Sigmoid colon (tissue), 7 donors: Measurements from ENCODE around the gene TMEM243. TPM values are rescaled to one million over a fixed set of nuclear protein-coding genes. Genes with fewer than 3 reads are reported as not detected.
"Not testable (repeated sequence)": the region's sequence is repeated elsewhere in the genome, so short reads cannot be mapped to it uniquely, and the experiment has no call there.

ENCODE experiments used
- DNase-seq: peaks from one replicate; pipeline ENCODE4 v3.0.0-alpha.2; 2019
- H3K27ac ChIP-seq, 4 donors: fragments of 200-600 bp; sonication (generic); one replicate each; pipeline ENCODE4 v1.5.1; 2016 to 2019; ENCODE audit warnings: mild to moderate bottlenecking in 1 of 4
- H3K27me3 ChIP-seq, 3 donors: fragments of 200-600 bp; sonication (generic); one replicate each; pipeline ENCODE4 v1.5.1; 2019; ENCODE audit warnings: mild to moderate bottlenecking in 1 of 3
- H3K36me3 ChIP-seq, 4 donors: fragments of 200-600 bp; sonication (generic); one replicate each; pipeline ENCODE4 v1.5.1; 2016 to 2019
- H3K4me1 ChIP-seq, 4 donors: fragments of 200-600 bp; sonication (generic); one replicate each; pipeline ENCODE4 v1.5.1; 2017 to 2019
- H3K4me3 ChIP-seq, 4 donors: fragments of 200-600 bp; sonication (generic); one replicate each; pipeline ENCODE4 v1.5.1; 2017 to 2019; ENCODE audit warnings: mild to moderate bottlenecking in 2 of 4, moderate library complexity in 1 of 4
- H3K9me3 ChIP-seq, 4 donors: fragments of 200-600 bp in 3 of 4; sonication (generic) in 3 of 4; one replicate each; pipeline versions ENCODE4 v1.5.1 to v1.6.1; 2013 to 2019
- EP300 ChIP-seq, 4 donors: sonication (generic); formaldehyde crosslinking; IDR thresholded peaks; one replicate each; pipeline ENCODE4 v1.6.1; 2017; ENCODE audit warnings: antibody characterized with exemption in 4 of 4
- POLR2A ChIP-seq, 2 donors: fragments of 450-650 bp; IDR thresholded peaks; one replicate each; pipeline ENCODE4 v1.6.1; 2016; ENCODE audit warnings: antibody characterized with exemption in 2 of 2, mild to moderate bottlenecking in 2 of 2, moderate library complexity in 2 of 2
- POLR2AphosphoS5 ChIP-seq, 4 donors: sonication (generic); formaldehyde crosslinking; IDR thresholded peaks; one replicate each; pipeline ENCODE4 v1.6.1; 2017; ENCODE audit warnings: antibody characterized with exemption in 4 of 4
- WGBS, 2 donors: extraction: QIAGEN DNeasy Blood & Tissue Kit; methylation state at CpG; one replicate each; pipeline ENCODE4 v1.1.7; 2013; 5-methylcytosine and 5-hydroxymethylcytosine counted together
- intact Hi-C: fragments of 100-400 bp; cut with DNase I; formaldehyde crosslinking; loops from one replicate; pipeline ENCODE4 v1.15.1; 2023
- polyA plus RNA-seq, 3 donors: library from polyadenylated mRNA; stranded (reverse); fragments of 200-250 nt; gene quantifications; one replicate each; pipeline ENCODE4 v1.2.3, GENCODE V29; 2013
- total RNA-seq, 4 donors: library from RNA; depleted of rRNA; stranded (reverse); fragments of >200 nt; gene quantifications; one replicate each; pipeline ENCODE4 v1.1.0, GENCODE V29; 2016
- TF ChIP-seq, protein P1 (sequence below), 4 experiments: fragments of 450-650 bp in 3 of 4; fragments of 200-600 bp in 1 of 4; IDR thresholded peaks; one replicate each; pipeline ENCODE4 v1.5.1; 2016 to 2019; ENCODE audit warnings: antibody characterized with exemption in 4 of 4, mild to moderate bottlenecking in 3 of 4, moderate library complexity in 2 of 4
- donor health status: healthy with polysubstance abuse.
- donor health status: Bipolar disorder and iron deficiency.
- donor health status: healthy.

The TMEM243 gene
- total and polyA plus RNA-seq, 7 donors = 10.6 to 37.7 (median 29.4) TPM

DNA sequence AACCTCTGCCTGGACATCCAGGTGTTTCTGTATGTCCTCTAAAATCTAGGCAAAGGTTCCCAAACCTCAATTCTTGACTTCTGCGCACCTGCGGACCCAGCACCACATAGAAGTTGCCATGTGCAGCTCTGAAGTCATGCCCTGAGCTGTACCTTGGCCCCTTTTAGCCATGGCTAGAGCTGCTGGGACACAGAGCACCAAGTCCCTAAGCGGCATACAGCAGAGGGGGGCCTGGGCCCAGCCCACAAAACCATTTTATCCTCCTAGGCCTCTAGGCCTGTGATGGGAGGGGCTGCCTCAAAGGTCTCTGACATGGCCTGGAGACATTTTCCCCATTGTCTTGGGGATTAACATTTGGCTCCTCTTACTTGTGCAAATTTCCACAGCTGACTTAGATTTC, 14.6 kb downstream of the TMEM243 start:
- no peak for TF ChIP-seq EP300 (IDR thresholded peaks at IDR 0.05)
- TF ChIP-seq POLR2AphosphoS5 (IDR thresholded peaks at IDR 0.05) = no peak
- TF ChIP-seq, protein P1, sequence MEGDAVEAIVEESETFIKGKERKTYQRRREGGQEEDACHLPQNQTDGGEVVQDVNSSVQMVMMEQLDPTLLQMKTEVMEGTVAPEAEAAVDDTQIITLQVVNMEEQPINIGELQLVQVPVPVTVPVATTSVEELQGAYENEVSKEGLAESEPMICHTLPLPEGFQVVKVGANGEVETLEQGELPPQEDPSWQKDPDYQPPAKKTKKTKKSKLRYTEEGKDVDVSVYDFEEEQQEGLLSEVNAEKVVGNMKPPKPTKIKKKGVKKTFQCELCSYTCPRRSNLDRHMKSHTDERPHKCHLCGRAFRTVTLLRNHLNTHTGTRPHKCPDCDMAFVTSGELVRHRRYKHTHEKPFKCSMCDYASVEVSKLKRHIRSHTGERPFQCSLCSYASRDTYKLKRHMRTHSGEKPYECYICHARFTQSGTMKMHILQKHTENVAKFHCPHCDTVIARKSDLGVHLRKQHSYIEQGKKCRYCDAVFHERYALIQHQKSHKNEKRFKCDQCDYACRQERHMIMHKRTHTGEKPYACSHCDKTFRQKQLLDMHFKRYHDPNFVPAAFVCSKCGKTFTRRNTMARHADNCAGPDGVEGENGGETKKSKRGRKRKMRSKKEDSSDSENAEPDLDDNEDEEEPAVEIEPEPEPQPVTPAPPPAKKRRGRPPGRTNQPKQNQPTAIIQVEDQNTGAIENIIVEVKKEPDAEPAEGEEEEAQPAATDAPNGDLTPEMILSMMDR (IDR thresholded peaks at IDR 0.05) = no peak
- TF ChIP-seq POLR2A (IDR thresholded peaks at IDR 0.05) = no peak
- 66 to 84% methylated on average over 3 of the region's 3 CpGs for WGBS, 2 donors
- intact Hi-C loops = no loop called here
- H3K4me1 ChIP-seq = no peaks in the 10 kb centered on the region
- no peaks in the 10 kb centered on the region for H3K27me3 ChIP-seq
- H3K27ac ChIP-seq = no peak overlapping the region
- DNase-seq = no peak
- no peak overlapping the region for H3K4me3 ChIP-seq
- H3K36me3 ChIP-seq = no peaks in the 10 kb centered on the region
- peaks cover 0 to 8% (median 7%) of the 10 kb centered on the region in 4 donors for H3K9me3 ChIP-seq

- DNase-seq, H3K9me3 ChIP-seq, H3K4me3 ChIP-seq, H3K27ac ChIP-seq, H3K27me3 ChIP-seq, intact Hi-C loops, H3K36me3 ChIP-seq, H3K4me1 ChIP-seq: not testable (repeated sequence)
- WGBS, 2 donors = 82 to 91% methylated on average over 4 of the region's 4 CpGs
These were observed 15.6 kb downstream of the TMEM243 start for GRCh38 chr7:87203929-87204328.

DNA sequence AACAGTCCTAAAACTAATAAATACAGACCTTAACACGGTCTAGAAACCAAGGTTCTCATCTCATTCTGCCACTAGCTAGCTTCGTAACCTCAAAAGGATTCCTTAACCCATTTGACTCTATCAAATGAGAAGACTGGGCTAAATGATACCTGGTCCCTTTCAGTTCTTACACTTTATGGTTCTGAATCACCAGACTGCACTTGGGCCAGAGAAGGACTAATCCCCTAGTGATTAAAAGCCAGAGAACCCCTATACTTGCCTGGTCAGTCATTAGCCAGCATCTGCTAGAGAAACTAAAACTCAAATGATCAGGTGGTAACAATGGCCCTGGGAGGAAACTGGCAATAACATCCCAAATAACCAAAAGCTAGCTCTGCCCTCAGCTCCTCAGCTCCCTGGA, 16.8 kb downstream of the TMEM243 start:
- H3K4me1 ChIP-seq = no peaks in the 10 kb centered on the region
- no peak overlapping the region for H3K27ac ChIP-seq
- H3K27me3 ChIP-seq = no peaks in the 10 kb centered on the region
- TF ChIP-seq EP300 (IDR thresholded peaks at IDR 0.05) (no peak), POLR2A (IDR thresholded peaks at IDR 0.05) (no peak), POLR2AphosphoS5 (IDR thresholded peaks at IDR 0.05) (no peak)
- TF ChIP-seq, protein P1 (IDR thresholded peaks at IDR 0.05) = no peak
- peaks cover 0 to 9% (median under 1%) of the 10 kb centered on the region in 4 donors for H3K36me3 ChIP-seq
- no peak for DNase-seq
- no peak overlapping the region for H3K4me3 ChIP-seq
- H3K9me3 ChIP-seq = peaks cover 0 to 8% (median 7%) of the 10 kb centered on the region in 4 donors
- 96 to 97% methylated on average over 2 of the region's 2 CpGs for WGBS, 2 donors
- intact Hi-C loops = no loop called here

- peaks cover 0 to 8% (median 7%) of the 10 kb centered on the region in 4 donors for H3K9me3 ChIP-seq
- H3K36me3 ChIP-seq = peaks cover 0 to 14% (median 3%) of the 10 kb centered on the region in 4 donors
- no peaks in the 10 kb centered on the region for H3K4me1 ChIP-seq
- H3K4me3 ChIP-seq = no peak overlapping the region
- 95% methylated on average over 1 of the region's 1 CpG for WGBS, 2 donors
- DNase-seq = no peak
- no peak overlapping the region for H3K27ac ChIP-seq
- TF ChIP-seq POLR2A (IDR thresholded peaks at IDR 0.05) (no peak), POLR2AphosphoS5 (IDR thresholded peaks at IDR 0.05) (no peak), EP300 (IDR thresholded peaks at IDR 0.05) (no peak)
- TF ChIP-seq, protein P1 (IDR thresholded peaks at IDR 0.05) = no peak
- H3K27me3 ChIP-seq = no peaks in the 10 kb centered on the region
- intact Hi-C loops = no loop called here
These were observed 17.3 kb downstream of the TMEM243 start for GRCh38 chr7:87202208-87202607.

DNA sequence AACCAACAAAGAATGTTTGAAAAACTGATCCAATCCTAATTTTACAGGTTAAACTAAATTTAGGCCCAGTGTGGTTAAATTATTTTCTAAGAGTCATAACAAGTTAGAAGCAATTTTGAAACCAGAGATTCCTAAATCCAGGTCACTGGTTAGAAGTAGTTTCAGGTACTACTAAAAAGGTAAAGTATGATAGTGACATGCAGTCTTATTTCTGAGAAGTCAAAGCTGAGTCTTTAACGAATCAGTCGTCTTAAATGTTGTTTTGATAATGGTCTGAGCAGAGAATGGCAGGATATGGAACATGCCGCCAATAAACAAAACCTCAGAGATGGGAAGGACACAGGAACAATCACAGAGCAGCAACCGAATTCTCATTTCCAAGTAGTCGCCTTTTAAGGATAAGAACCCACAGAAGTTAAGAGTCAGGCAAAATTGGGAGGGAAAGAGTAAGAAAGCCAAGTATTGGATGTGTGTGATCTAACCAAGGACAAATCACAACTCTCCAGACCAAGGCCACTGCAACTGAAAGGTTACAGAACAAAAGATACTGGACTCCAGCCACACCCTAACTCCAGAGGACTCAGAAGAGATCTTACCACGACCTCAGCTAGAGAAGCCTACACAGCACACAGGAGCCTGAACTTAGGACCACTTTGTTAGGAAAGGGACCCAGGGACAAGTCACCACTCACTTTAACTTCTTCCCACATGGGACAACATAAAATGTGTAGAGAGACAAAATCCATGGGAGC, 19.7 kb downstream of the TMEM243 start:
- DNase-seq = no peak
- no peak for TF ChIP-seq POLR2AphosphoS5 (IDR thresholded peaks at IDR 0.05)
- TF ChIP-seq, protein P1 (IDR thresholded peaks at IDR 0.05) = no peak
- no peak for TF ChIP-seq POLR2A (IDR thresholded peaks at IDR 0.05)
- TF ChIP-seq EP300 (IDR thresholded peaks at IDR 0.05) = no peak
- intact Hi-C loops = no loop called here
- Histone ChIP-seq H3K27ac (no peak overlapping the region), H3K27me3 (no peaks in the 10 kb centered on the region), H3K4me1 (no peaks in the 10 kb centered on the region), H3K9me3 (peaks cover 0 to 4% (median under 1%) of the 10 kb centered on the region in 4 donors), H3K4me3 (no peak overlapping the region), H3K36me3 (peaks cover 0 to 37% (median 16%) of the 10 kb centered on the region in 4 donors)
- WGBS, 2 donors = 85 to 88% methylated on average over 6 of the region's 6 CpGs
